Measurements from ENCODE around the gene SCN2A.

The SCN2A gene

DNA sequence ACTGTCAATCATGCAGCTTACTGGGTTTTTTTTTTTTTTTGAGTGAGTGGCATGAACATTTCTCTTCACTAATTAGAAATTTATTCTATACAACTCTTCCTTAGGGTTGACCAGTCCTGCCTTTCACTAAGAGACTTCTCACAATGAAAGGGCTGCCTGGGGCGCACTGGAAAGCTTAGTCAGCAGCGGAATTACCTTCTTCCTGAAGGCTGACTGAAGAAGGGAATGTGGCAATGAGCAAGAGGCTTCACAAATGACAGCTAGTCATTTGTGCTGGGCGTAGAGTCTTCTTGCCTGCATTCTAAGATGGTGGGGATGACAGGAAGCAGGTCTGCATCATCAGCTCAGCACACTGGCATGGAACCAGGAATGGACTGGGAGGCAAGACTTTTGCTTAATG is 19.7 kb upstream of the SCN2A start:
- POLR2A ChIA-PET, result no interaction called here
- TF ChIP-seq, protein P1, sequence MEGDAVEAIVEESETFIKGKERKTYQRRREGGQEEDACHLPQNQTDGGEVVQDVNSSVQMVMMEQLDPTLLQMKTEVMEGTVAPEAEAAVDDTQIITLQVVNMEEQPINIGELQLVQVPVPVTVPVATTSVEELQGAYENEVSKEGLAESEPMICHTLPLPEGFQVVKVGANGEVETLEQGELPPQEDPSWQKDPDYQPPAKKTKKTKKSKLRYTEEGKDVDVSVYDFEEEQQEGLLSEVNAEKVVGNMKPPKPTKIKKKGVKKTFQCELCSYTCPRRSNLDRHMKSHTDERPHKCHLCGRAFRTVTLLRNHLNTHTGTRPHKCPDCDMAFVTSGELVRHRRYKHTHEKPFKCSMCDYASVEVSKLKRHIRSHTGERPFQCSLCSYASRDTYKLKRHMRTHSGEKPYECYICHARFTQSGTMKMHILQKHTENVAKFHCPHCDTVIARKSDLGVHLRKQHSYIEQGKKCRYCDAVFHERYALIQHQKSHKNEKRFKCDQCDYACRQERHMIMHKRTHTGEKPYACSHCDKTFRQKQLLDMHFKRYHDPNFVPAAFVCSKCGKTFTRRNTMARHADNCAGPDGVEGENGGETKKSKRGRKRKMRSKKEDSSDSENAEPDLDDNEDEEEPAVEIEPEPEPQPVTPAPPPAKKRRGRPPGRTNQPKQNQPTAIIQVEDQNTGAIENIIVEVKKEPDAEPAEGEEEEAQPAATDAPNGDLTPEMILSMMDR (IDR thresholded peaks at IDR 0.05; ENCODE audit: insufficient read depth, low read length, missing control alignments), result no peak
- DNase-seq (ENCODE audit: low read depth, low spot score), result no peak
- no peak overlapping the region for H3K4me3 ChIP-seq (ENCODE audit: low read depth, low read length)
- CTCF ChIA-PET, result interaction anchor here (2.9 kb wide), 1 partner anchor 15 kb away, joined by 19 read pairs; the partner anchor contains the start of gene SCN3A

DNA sequence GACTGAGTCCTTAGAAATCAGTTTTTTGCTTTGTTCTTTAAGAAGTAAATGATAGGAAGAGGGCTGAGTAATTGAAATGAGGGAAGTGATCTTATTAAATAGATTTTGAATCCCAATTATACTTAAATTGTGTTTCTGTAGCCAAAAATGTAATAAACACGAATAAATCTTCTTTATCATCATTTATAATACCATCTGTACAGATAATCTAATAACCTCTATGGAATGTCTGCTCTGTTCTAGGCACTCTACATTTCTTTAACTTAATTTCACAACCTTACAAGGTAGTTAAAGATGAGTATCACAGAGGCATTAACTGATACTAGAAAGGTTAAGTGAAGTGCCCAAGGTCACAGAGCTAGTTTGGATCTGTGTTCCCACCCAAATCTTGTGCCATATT is 14.3 kb upstream of the SCN2A start:
- no peak overlapping the region for H3K4me3 ChIP-seq (ENCODE audit: low read depth, low read length)
- CTCF ChIA-PET, result no interaction called here
- DNase-seq (ENCODE audit: low read depth, low spot score), result no peak
- TF ChIP-seq, protein P1 (IDR thresholded peaks at IDR 0.05; ENCODE audit: insufficient read depth, low read length, missing control alignments), result no peak
- POLR2A ChIA-PET, result no interaction called here

DNA sequence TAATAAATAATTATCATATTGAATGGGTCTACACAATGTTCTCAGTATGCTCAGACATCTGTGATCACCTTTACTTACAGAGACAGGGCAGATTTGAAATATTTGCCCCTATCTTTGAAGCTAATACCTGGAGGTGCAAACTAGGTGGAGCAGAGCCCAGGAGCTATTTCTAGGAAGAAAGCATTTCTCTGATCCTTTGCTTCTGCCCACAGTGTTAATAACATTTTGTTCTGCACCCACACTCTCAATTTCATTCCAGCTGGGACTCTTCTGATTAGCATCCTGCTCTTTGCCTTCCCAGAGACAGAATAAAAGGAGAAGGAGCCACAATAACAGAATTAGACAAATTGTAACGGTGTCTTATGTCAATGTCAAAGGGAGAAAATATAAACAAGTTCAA is 11.6 kb upstream of the SCN2A start:
- no peak for DNase-seq (ENCODE audit: low read depth, low spot score)
- TF ChIP-seq, protein P1 (IDR thresholded peaks at IDR 0.05; ENCODE audit: insufficient read depth, low read length, missing control alignments), result no peak
- no peak overlapping the region for H3K4me3 ChIP-seq (ENCODE audit: low read depth, low read length)
- CTCF ChIA-PET, result interaction anchor here (2.3 kb wide), 1 partner anchor 24 kb away, joined by 8 read pairs; the partner anchor contains the start of gene SCN3A
- POLR2A ChIA-PET, result no interaction called here

DNA sequence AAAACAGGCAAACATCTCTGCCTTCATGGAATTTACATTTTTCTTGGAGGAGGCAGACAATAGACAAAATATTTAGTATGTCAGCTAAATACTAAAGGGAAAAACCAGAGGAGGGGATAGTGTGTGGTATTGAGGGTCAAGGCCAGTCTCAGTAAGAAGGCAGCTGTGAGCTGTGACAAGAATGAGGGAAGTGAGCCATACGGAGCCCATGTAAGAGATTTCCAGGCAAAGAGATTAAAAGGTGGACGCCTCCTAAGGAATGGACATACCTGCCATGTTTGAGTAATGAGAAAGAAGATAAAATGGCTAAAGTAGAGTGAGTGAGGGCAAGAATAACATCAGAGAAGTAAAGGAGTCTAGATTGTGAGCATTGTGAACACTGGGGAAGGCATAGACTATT is 2.2 kb upstream of the SCN2A start:
- POLR2A ChIA-PET, result no interaction called here
- DNase-seq (ENCODE audit: low read depth, low spot score), result no peak
- CTCF ChIA-PET, result interaction anchor here (1.2 to 1.3 kb wide), 2 partner anchors 12 to 33 kb away, joined by 4 read pairs; partner anchors contain the start of gene SCN3A
- H3K4me3 ChIP-seq (ENCODE audit: low read depth, low read length), result no peak overlapping the region
- TF ChIP-seq, protein P1 (IDR thresholded peaks at IDR 0.05; ENCODE audit: insufficient read depth, low read length, missing control alignments), result no peak

DNA sequence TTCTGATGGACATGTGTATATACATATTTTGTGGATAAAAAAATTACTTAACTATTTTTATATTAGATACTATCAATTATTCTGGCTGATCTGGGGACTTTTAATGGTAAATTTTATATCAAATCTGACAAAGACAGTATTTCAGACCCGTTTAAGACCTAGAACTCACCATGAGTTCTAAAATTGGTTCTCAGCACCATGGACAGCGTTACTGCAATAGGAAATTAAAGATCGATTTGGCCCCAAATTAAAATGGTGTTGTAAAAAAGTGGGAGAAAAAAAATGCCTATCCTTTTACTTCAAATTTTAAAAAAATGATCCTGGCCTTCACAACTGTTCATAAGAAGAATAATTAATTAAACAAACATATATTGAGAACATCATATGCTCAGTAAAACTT is 919 bp upstream of the SCN2A start:
- no peak for DNase-seq (ENCODE audit: low read depth, low spot score)
- H3K4me3 ChIP-seq (ENCODE audit: low read depth, low read length), result no peak overlapping the region
- TF ChIP-seq, protein P1 (IDR thresholded peaks at IDR 0.05; ENCODE audit: insufficient read depth, low read length, missing control alignments), result no peak
- POLR2A ChIA-PET, result no interaction called here
- CTCF ChIA-PET, result interaction anchor here (1.3 to 1.4 kb wide), 2 partner anchors 11 to 222 kb away, joined by 4 to 12 read pairs; no protein-coding TSS in a partner anchor

DNA sequence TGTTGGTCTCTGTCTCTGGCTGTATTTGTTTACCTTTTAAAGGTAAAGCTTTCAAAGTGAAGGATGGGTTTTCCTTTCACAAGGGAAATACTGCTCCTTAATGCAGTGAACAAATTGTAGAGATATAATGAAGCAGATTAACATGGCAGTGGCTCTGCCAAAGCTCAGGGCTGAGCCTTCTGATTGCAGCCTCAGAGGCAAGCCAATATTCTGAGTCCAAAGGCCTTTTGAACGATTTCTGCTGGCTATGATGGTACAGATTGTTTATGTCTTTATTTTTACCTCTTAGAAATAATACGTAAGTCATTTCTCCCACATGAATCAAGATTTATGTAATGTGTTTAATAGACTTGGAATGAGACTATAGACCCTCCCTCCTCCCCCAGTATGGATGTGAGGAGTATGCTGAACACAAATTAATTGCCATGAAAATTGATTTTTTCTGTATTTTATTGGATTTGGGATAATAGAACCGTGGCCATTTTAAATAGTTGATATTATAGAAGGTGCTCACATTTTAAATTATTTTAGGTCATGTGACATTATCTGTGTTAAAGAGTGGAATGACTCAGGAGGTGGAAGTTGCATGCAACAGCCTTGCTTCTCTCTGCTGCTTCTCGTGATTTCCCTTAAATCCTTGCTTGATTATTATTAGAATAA is 772 bp downstream of the SCN2A start:
- TF ChIP-seq, protein P1 (IDR thresholded peaks at IDR 0.05; ENCODE audit: insufficient read depth, low read length, missing control alignments), result no peak
- H3K4me3 ChIP-seq (ENCODE audit: low read depth, low read length), result no peak overlapping the region
- CTCF ChIA-PET, result interaction anchor here (0.7 to 1.4 kb wide), 7 partner anchors 10 to 225 kb away, joined by 3 to 12 read pairs (median 4); partner anchors contain the start of gene SCN3A
- POLR2A ChIA-PET, result no interaction called here
- DNase-seq (ENCODE audit: low read depth, low spot score), result no peak
